Skeletal muscle tissue (tissue), 4 donors: ENCODE results near the gene NLRP9. TPM values are rescaled to one million over a fixed set of nuclear protein-coding genes. Genes with fewer than 3 reads are reported as not detected.

Experiments used
- H3K27ac ChIP-seq: one replicate; pipeline ENCODE4 v1.7.0; 2013; ENCODE audit warnings: mild to moderate bottlenecking, low read depth, low read length, inconsistent platforms
- H3K27me3 ChIP-seq, 3 donors: one replicate each; pipeline ENCODE4 v1.7.0; 2013; ENCODE audit warnings: low read length in 3 of 3; ENCODE audit not compliant: control insufficient read depth in 3 of 3, insufficient read depth in 3 of 3
- H3K36me3 ChIP-seq, 3 donors: one replicate each; pipeline ENCODE4 v1.7.0; 2013; ENCODE audit warnings: low read length in 3 of 3; ENCODE audit not compliant: control insufficient read depth in 3 of 3, insufficient read depth in 3 of 3
- H3K4me1 ChIP-seq, 3 donors: one replicate each; pipeline ENCODE4 v1.7.0; 2013; ENCODE audit warnings: low read length in 3 of 3, mild to moderate bottlenecking in 3 of 3; ENCODE audit not compliant: control insufficient read depth in 3 of 3, insufficient read depth in 3 of 3
- H3K4me3 ChIP-seq, 3 donors: one replicate each; pipeline ENCODE4 v1.7.0; 2013; ENCODE audit warnings: low read length in 3 of 3
- H3K9ac ChIP-seq, 3 donors: one replicate each; pipeline ENCODE4 v1.7.0; 2013; ENCODE audit warnings: low read length in 3 of 3, mild to moderate bottlenecking in 3 of 3, moderate library complexity in 2 of 3, low read depth in 1 of 3
- H3K9me3 ChIP-seq, 3 donors: one replicate each; pipeline ENCODE4 v1.7.0; 2013; ENCODE audit warnings: low read length in 3 of 3; ENCODE audit not compliant: control insufficient read depth in 3 of 3
- total RNA-seq: library from RNA; depleted of rRNA; stranded (reverse); fragments of >200 nt; gene quantifications from one replicate; pipeline ENCODE4 v1.2.3, GENCODE V29; 2014
- donor health status: Osteomylitis.

The NLRP9 gene
- total RNA-seq, 1 donor from 2014 or later: not detected

- Histone ChIP-seq H3K36me3 (peaks cover 42 to 62% (median 46%) of the 10 kb centered on the region in 3 donors), H3K9ac (no peak overlapping the region), H3K9me3 (no peaks in the 10 kb centered on the region), H3K4me1 (peaks cover 17 to 40% (median 27%) of the 10 kb centered on the region in 3 donors), H3K27ac (no peak overlapping the region), H3K4me3 (no peak overlapping the region), H3K27me3 (no peaks in the 10 kb centered on the region)
Observed at GRCh38 chr19:55681131-55682092, 56.8 kb downstream of the NLRP9 start.

- Histone ChIP-seq H3K36me3 (peaks cover 36 to 54% (median 38%) of the 10 kb centered on the region in 3 donors), H3K4me1 (peaks cover 26 to 49% (median 36%) of the 10 kb centered on the region in 3 donors), H3K9ac (no peak overlapping the region), H3K27me3 (no peaks in the 10 kb centered on the region), H3K27ac (no peak overlapping the region), H3K4me3 (no peak overlapping the region), H3K9me3 (no peaks in the 10 kb centered on the region)
Observed at GRCh38 chr19:55680339-55681130, 57.7 kb downstream of the NLRP9 start.

- Histone ChIP-seq H3K4me3 (no peak overlapping the region), H3K36me3 (peaks cover 30 to 44% (median 33%) of the 10 kb centered on the region in 3 donors), H3K4me1 (peaks cover 27 to 53% (median 38%) of the 10 kb centered on the region in 3 donors), H3K27me3 (no peaks in the 10 kb centered on the region), H3K9me3 (no peaks in the 10 kb centered on the region), H3K27ac (no peak overlapping the region), H3K9ac (peak overlapping the region in 1 of 3 donors; percentile 25)
Observed at GRCh38 chr19:55679343-55680257, 58.6 kb downstream of the NLRP9 start.

GRCh38 chr19:55678121-55678671 is 60.0 kb downstream of the NLRP9 start:
- Histone ChIP-seq H3K36me3 (peaks cover 30 to 41% (median 35%) of the 10 kb centered on the region in 3 donors), H3K4me1 (peaks cover 32 to 62% (median 45%) of the 10 kb centered on the region in 3 donors), H3K27me3 (no peaks in the 10 kb centered on the region), H3K27ac (peak overlapping the region; percentile 30), H3K4me3 (no peak overlapping the region), H3K9ac (peak overlapping the region in 2 of 3 donors; percentile 45 to 51), H3K9me3 (no peaks in the 10 kb centered on the region)

- peaks cover 30 to 41% (median 35%) of the 10 kb centered on the region in 3 donors for H3K36me3 ChIP-seq
- H3K27ac ChIP-seq: peak overlapping the region; percentile 30
- peak overlapping the region; percentile 45 to 62 (median 51) for H3K9ac ChIP-seq
- H3K27me3 ChIP-seq: no peaks in the 10 kb centered on the region
- H3K4me1 ChIP-seq: peaks cover 32 to 62% (median 45%) of the 10 kb centered on the region in 3 donors
- H3K4me3 ChIP-seq: peak overlapping the region in 2 of 3 donors; percentile 14 to 27
- H3K9me3 ChIP-seq: no peaks in the 10 kb centered on the region
Observed at GRCh38 chr19:55677572-55678028, 60.6 kb downstream of the NLRP9 start.

GRCh38 chr19:55676889-55677505 is 61.2 kb downstream of the NLRP9 start:
- Histone ChIP-seq H3K27me3 (no peaks in the 10 kb centered on the region), H3K27ac (peak overlapping the region; percentile 30), H3K4me3 (peak overlapping the region in 2 of 3 donors; percentile 90 to 97), H3K9ac (peak overlapping the region; percentile 45 to 96 (median 59)), H3K9me3 (no peaks in the 10 kb centered on the region), H3K4me1 (peaks cover 32 to 62% (median 45%) of the 10 kb centered on the region in 3 donors), H3K36me3 (peaks cover 27 to 41% (median 34%) of the 10 kb centered on the region in 3 donors)

GRCh38 chr19:55676383-55676782 is 61.8 kb downstream of the NLRP9 start:
- Histone ChIP-seq H3K4me1 (peaks cover 32 to 62% (median 45%) of the 10 kb centered on the region in 3 donors), H3K9me3 (no peaks in the 10 kb centered on the region), H3K9ac (peak overlapping the region; percentile 24 to 96 (median 91)), H3K4me3 (peak overlapping the region; percentile 90 to 97 (median 91)), H3K27me3 (no peaks in the 10 kb centered on the region), H3K27ac (peak overlapping the region; percentile 81), H3K36me3 (peaks cover 24 to 39% (median 34%) of the 10 kb centered on the region in 3 donors)

GRCh38 chr19:55675661-55676354 is 62.4 kb downstream of the NLRP9 start:
- no peaks in the 10 kb centered on the region for H3K9me3 ChIP-seq
- no peaks in the 10 kb centered on the region for H3K27me3 ChIP-seq
- H3K4me1 ChIP-seq: peaks cover 32 to 62% (median 45%) of the 10 kb centered on the region in 3 donors
- peak overlapping the region; percentile 91 to 96 (median 96) for H3K9ac ChIP-seq
- H3K36me3 ChIP-seq: peaks cover 25 to 36% (median 34%) of the 10 kb centered on the region in 3 donors
- peak overlapping the region; percentile 81 for H3K27ac ChIP-seq
- peak overlapping the region; percentile 90 to 97 (median 91) for H3K4me3 ChIP-seq
